Measurements from ENCODE around the gene EIF5A.

EIF5A gene

GRCh38 chr17:7289256-7290032 is 18.0 kb upstream of the EIF5A start:
- no peak for FAIRE-seq

- FAIRE-seq: no peak
Measured at GRCh38 chr17:7290166-7290565, 17.3 kb upstream of the EIF5A start.

- FAIRE-seq: no peak
Measured at GRCh38 chr17:7290685-7291084, 16.7 kb upstream of the EIF5A start.

GRCh38 chr17:7292194-7292593 is 15.2 kb upstream of the EIF5A start:
- no peak for FAIRE-seq

GRCh38 chr17:7292729-7293128 is 14.7 kb upstream of the EIF5A start:
- no peak for FAIRE-seq

GRCh38 chr17:7293159-7293558 is 14.3 kb upstream of the EIF5A start:
- FAIRE-seq: no peak

GRCh38 chr17:7293816-7294613 is 13.4 kb upstream of the EIF5A start:
- no peak for FAIRE-seq

- no peak for FAIRE-seq
Measured at GRCh38 chr17:7294614-7295153, 12.7 kb upstream of the EIF5A start, which contains the start of gene YBX2. TSS of gene YBX2 (minus strand) at chr17:7294639. CDS start at chr17:7294500, 139 bp downstream.

- no peak for FAIRE-seq
Measured at GRCh38 chr17:7295230-7296180, 11.9 kb upstream of the EIF5A start.

GRCh38 chr17:7296189-7296861 is 11.1 kb upstream of the EIF5A start:
- FAIRE-seq: no peak

GRCh38 chr17:7304179-7304578 is 3.2 kb upstream of the EIF5A start:
- no peak for FAIRE-seq

- no peak for FAIRE-seq
Measured at GRCh38 chr17:7307686-7308624, 527 bp downstream of the EIF5A start.

GRCh38 chr17:7308625-7309433 is 1.4 kb downstream of the EIF5A start:
- peak; percentile 58 for FAIRE-seq

GRCh38 chr17:7309628-7310027 is 2.2 kb downstream of the EIF5A start:
- no peak for FAIRE-seq

GRCh38 chr17:7311110-7311705 is 3.8 kb downstream of the EIF5A start:
- no peak for FAIRE-seq

- no peak for FAIRE-seq
Measured at GRCh38 chr17:7312432-7313087, 5.1 kb downstream of the EIF5A start.

GRCh38 chr17:7313088-7313889 is 5.9 kb downstream of the EIF5A start:
- no peak for FAIRE-seq

All from A204.1 (cell line).